Activated CD8-positive, alpha-beta memory T cell treated with anti-CD3 and anti-CD28 coated beads for 1 hour (primary cell): Measurements from ENCODE around the gene CCDC201.
"Not testable (repeated sequence)": the region's sequence is repeated elsewhere in the genome, so short reads cannot be mapped to it uniquely, and the experiment has no call there.

Source experiments
- DNase-seq, 2 donors: peaks; one replicate each; pipeline ENCODE4 v3.0.0-alpha.2; 2020; ENCODE audit warnings: low read depth in 1 of 2; ENCODE audit errors: extremely low read depth in 1 of 2

Gene CCDC201

GRCh38 chr7:45878457-45879144 lies 5.7 kb upstream of the CCDC201 start:
- no peak for DNase-seq

- DNase-seq = no peak
Measured at GRCh38 chr7:45876519-45876918, 3.6 kb upstream of the CCDC201 start.

DNA sequence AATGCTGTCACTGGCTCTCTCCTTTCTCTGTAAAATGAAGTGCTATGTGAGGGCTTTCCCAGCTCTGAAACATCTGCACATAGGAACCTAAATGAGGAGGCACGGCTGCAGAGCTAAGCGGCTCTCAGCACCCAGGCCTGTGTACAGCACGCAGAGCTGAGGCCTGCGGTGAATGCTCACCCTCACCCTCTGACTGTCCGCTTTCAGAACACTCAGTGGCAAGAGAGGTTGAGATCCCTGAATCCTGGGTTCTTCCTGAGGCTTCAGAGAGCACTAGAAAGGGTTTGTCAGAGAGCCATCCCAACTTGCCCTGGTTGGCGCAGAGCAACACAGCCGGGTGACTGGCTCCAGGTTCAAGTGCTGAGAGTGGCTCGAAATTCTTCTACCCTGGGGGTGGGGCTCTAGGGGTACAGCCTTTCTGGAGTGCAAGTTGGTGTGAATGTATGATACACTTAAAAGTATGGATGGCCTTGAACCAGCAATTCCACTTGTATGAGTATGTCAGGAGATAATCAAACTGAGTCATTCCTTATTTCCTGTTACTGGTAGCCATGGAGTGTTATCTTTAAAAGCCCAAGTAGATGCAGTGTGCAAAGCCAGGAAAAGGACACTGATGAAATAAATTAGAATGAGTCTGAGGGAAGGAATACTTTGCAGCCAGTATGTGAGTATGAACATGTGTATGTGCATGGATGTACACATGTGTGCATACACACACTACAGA lies 1.7 kb upstream of the CCDC201 start:
- no peak for DNase-seq

GRCh38 chr7:45873355-45873754 lies 473 bp upstream of the CCDC201 start:
- no peak for DNase-seq

DNA sequence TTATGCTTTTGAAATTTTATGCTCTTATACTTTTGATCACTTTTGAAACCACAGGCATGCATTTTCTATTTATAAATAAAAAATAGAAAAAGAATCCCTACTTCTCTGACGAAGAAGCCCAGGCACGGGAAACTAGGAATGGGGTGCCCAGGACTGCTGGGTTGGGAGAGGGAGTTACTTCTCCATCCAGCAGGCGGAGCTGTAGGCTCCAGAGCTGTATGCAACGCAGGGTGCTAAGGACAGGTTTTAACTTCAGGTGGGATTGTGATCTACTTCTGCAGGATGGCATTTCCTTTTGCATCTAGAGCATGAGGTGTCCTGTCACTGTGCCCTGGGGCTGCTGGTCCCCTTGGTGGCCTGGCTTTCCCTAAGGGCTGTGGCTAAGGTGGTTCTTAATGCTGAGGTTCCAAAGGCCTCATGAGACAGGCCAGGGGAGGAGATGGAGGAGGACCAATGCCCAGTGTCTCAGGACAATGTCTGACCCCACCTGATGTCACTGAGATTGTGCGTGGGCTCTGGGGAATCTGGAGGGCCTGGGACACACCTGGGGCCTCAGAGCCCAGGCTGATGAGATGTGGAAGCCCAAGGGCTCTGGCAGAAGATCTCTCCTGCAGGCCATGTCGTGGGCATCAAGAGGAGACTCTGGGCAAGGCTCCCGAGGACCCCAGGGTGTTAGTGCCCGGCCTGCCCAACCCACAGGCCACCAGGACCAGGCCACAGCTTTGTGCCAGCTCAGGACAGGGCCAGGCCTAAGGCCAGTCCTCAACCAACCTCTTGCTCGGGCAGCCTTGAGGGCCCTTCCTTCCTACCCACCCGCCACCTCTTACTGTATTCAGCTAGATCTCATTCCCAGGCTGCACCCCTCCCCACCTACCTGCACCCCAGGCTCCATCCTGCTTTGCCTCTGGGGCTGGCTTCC lies 507 bp downstream of the CCDC201 start:
- DNase-seq = no peak

GRCh38 chr7:45869426-45869825 lies 3.5 kb downstream of the CCDC201 start:
- DNase-seq = no peak

GRCh38 chr7:45867471-45867870 lies 5.4 kb downstream of the CCDC201 start:
- no peak for DNase-seq

DNA sequence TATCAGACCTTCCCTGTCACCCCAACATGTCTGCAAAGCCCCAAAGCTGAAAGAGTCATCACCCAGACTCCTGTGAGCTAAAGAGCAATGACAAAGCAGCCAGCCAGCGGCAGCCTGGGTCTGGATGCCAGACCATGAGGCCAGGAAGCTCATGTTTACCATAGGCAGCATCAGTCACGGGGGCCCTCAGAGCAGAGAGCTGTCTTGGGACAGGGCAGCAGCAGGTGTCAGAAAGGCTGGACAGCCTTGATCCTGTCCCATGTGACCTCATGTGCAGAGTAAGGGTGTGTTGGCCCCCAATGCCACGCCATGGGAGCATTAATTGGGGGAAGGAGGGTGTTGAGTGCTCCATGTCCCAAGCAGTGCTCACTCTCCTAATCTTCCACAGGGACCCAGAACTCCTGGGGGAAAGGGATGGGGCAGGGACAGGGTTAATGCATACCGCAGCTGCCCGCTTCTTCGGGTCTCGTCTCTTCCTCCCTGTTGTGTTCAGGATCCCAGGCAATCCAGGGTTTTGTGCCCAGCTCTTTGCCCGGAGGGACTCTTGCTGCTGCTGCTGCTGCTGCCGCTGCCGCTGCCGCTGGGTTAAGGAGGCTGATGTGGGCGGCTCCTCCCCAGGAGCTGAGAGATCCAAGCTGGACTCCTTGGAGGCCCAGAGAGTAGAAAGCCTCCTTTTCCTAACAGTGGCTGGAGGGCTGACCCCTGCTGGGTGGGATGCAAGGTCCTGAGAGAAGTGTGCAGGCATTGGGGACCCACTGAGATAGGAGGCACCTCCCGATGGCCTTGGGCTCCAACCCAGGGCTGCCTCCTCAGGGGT lies 7.1 kb downstream of the CCDC201 start:
- no peak for DNase-seq

DNA sequence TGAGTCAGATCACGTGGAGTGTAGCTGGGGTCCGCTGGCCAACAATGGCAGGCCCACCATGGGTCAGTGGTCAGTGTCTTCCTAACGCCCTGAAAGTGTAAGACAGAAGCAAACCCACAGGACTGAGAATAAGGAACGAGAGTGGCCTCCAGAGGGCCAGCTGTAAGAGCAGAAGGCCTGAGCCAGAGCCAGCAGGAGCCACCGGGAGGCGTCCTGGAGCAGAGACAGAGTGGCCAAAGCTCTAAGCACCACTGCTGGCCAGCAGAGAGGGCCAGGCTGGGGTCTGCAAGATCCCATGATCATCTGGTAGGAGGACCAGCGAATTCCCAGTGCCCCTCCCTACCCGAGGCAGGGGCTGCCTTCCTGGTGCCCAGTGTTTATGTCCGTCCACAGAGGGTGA lies 9.2 kb downstream of the CCDC201 start:
- no peak for DNase-seq

DNA sequence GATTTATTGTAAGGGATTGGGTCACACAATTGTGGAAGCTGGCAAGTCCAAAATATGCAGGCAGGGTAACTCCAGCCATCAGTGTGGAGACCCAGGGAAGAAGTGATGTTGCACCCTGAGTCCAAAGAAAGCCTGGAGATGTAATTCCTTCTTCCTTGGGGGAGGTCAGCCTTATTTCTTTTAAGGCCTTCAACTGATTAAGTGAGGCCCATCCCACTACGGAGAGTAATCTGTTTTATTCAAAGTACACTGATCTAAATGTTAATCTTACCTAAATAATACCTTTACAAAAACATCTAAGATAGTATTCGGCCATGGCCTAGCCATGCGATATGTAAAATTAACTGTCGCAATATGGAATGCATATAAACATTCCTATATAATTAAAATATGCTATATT lies 16.0 kb downstream of the CCDC201 start:
- DNase-seq = not testable (repeated sequence)

DNA sequence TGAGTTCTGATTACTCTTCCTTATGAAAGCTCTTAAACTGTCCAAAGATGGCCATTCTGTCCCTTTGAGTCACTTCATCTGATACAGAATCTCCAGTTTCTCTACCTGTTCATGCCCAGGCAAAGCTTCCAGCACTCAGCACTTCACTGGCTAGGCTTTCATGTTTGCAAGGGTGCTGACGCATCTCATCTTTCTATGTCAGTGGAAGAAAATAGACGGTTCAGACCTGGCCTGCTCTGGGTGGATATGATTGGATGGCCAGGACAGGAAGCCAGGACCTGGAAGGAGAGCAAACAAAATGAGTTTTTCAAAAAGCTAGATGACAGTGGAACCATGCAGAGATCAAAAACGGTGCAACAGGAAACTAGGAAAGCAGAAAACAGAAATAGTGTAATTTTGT lies 17.2 kb downstream of the CCDC201 start:
- not testable (repeated sequence) for DNase-seq

DNA sequence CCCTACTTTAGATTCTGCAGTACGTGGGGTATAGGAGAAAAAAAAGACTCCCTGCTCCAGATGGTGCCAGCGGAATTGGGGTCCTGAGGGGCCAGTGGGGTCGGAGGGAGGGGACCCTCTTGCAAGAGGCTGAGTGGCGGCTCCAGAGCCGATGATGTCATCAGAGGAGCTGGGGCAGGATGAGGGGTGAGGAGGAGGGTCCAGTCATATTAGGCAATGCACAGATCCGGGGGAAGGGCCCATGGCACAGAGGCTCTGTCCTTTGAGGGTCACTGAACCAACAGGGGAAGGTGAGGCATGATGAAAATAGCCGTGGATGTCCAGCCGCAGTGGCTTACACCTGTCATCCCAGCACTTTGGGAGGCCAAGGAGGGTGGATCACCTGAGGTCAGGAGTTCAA lies 19.4 kb downstream of the CCDC201 start:
- DNase-seq = not testable (repeated sequence)

DNA sequence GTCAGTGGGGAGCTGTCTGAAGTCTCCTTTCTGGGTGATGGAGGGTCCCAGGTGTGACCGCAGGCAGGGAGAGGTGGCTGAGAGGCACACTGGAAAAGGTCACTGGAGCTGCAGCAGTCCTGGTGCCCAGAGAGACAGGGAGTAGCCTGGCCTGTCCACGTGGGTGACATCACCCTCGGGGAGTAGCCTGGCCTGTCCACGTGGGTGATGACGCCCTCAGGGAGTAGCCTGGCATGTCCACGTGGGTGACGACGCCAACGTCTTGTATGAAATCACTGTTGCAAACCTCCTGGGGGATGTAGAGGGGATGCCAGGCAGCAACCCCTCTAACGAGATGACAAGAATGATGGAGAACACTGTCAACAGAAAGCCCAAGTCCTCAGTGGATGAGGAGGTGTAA lies 19.9 kb downstream of the CCDC201 start:
- DNase-seq = not testable (repeated sequence)

DNA sequence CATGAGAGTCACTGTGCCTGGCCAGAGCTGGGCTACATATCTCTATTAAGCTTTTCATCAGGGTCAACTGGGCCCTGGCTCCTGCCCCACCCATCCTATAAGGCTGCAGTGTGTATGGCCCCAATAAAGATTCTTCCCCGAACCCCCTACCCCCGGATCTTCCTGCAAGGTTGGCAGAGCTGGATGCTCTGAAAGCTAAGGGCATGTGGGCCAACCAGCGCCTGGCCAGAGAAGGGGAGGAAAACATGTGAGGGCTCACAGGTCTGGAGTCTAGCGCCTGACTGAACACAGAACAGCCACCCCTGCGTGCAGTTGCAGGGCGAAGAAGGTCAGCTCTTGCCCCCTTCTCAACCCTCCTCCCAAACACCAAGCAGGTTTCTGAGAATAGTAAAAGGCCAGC lies 24.1 kb downstream of the CCDC201 start:
- DNase-seq = not testable (repeated sequence)

- not testable (repeated sequence) for DNase-seq
Measured at GRCh38 chr7:45846536-45846935, 26.3 kb downstream of the CCDC201 start.

GRCh38 chr7:45841926-45842717 lies 30.8 kb downstream of the CCDC201 start:
- not testable (repeated sequence) for DNase-seq

DNA sequence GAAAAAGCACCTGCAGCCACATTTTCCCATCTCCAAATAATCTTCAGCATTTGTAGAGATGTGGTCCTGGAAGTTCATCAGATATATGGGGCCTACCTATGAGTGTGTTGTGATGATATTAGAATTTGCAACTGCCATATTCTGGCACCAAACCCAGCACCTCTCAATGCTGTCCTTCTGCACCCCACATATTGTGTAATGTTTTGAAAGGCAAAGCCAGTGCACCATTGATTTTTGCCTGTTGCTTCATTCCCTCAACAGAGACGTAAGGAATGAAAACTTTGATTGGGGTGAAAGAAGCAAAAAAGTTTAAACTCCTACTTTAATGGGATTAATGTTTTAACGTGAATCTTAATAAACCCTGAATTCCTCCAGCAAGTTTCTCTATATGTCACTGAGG lies 34.0 kb downstream of the CCDC201 start:
- DNase-seq = not testable (repeated sequence)

DNA sequence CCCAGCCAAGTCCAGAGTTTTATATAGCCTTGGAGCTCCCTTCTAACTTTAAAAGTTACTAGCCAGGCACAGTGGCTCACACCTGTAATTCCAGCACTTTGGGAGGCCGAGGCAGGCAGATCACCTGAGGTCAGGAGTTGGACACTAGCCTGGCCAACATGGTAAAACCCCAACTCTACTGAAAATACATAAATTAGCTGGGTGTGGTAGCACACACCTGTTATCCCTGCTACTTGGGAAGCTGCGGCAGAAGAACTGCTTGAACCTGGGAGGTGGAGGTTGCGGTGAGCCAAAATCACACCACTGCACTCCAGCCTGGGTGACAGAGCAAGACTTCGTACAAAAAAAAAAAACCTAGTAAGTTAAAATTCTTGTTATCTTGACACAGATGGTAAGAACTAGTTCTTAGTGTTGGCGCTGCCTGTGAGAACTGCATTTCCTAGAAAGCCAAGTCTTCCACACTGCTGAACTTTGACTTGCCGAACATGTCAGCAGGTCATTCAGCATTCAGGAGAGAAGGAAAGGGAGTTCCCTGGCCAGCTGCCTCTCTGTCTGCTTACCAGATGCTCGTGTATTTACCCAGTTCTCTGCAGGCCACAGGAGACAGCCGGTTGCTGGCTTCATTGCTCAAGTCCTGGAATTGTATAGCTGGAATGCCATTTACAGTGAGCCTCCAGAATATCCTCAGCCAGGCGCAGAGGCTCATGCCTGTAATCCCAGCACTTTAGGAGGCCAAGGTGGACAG lies 40.3 kb downstream of the CCDC201 start:
- DNase-seq = not testable (repeated sequence)

- not testable (repeated sequence) for DNase-seq
Measured at GRCh38 chr7:45829846-45830245, 43.0 kb downstream of the CCDC201 start.
